ENCODE measurements around the gene PALLD.

Gene PALLD

GRCh38 chr4:168630445-168631187, 133.8 kb downstream of the PALLD start:
- Histone ChIP-seq H3K4me3 (peak overlapping the region; percentile 80), H3K27ac (peak overlapping the region in 1 of 2 donors; percentile 87)
- no peak for TF ChIP-seq CTCF (IDR thresholded peaks at IDR 0.05)
- no peak for DNase-seq (ENCODE audit: low spot score)

- TF ChIP-seq CTCF (IDR thresholded peaks at IDR 0.05), result peak; percentile 25
- Histone ChIP-seq H3K4me3 (peak overlapping the region; percentile 80), H3K27ac (peak overlapping the region; percentile 69 to 87)
- DNase-seq (ENCODE audit: low spot score), result peak; percentile 78
These were observed 134.7 kb downstream of the PALLD start for GRCh38 chr4:168631241-168632162.

- Histone ChIP-seq H3K27ac (peak overlapping the region; percentile 69 to 87), H3K4me3 (peak overlapping the region; percentile 80)
- TF ChIP-seq CTCF (IDR thresholded peaks at IDR 0.05), result no peak
- no peak for DNase-seq (ENCODE audit: low spot score)
These were observed 135.5 kb downstream of the PALLD start for GRCh38 chr4:168632301-168632725.

GRCh38 chr4:168633064-168633463, 136.2 kb downstream of the PALLD start:
- Histone ChIP-seq H3K27ac (peak overlapping the region; percentile 69 to 87), H3K4me3 (peak overlapping the region; percentile 80)
- no peak for TF ChIP-seq CTCF (IDR thresholded peaks at IDR 0.05)
- no peak for DNase-seq (ENCODE audit: low spot score)

- H3K27ac ChIP-seq, result peak overlapping the region; percentile 79 to 87
- no peak for DNase-seq (ENCODE audit: low spot score)
- TF ChIP-seq CTCF (IDR thresholded peaks at IDR 0.05), result no peak
- H3K4me3 ChIP-seq, result peak overlapping the region; percentile 80
These were observed 136.6 kb downstream of the PALLD start for GRCh38 chr4:168633496-168633895.

- Histone ChIP-seq H3K4me3 (peak overlapping the region; percentile 80), H3K27ac (peak overlapping the region; percentile 79 to 86)
- no peak for TF ChIP-seq CTCF (IDR thresholded peaks at IDR 0.05)
- no peak for DNase-seq (ENCODE audit: low spot score)
These were observed 137.5 kb downstream of the PALLD start for GRCh38 chr4:168634276-168634802.

All from coronary artery (tissue), 2 donors.